ENCODE data around the gene EML5.

EML5 gene

DNA sequence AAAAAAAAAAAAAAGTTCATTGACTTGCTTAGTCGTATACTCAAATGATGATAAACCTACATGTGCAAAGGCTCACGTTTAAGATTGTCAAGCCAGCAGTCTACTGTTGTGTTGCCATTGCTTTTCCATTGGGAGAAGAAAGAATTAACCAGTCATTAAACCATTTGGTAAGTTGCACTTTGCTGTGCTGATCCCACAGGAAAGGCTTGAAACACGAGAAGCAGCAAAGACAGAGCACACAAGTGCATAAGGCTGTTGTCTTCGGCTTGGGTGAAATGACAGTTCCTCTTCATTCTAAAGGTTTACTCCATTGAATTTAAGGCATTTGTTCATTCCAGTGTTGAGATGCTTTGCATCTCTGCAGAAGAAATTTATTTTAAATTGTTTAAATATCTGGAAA, 179.8 kb downstream of the EML5 start:
- DNase-seq: no peak

DNA sequence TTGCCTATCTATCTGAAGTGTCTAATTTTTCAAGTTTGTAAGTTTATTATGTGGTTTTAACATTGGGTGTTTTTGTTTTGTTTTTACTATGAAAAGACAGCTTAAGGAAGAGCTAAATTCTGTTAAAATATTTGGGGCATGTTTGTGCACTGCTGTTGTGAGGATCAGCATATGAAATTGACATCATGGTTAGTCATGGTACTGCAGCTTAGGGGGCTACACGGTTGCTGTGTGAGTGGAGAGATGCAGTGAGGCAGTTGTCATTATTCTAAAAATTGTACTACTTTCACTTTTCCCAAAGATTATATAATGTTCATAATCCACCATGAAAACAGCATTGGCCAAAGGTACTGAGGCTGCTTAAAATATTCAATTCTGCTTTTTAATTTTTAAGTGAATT, 180.9 kb downstream of the EML5 start:
- DNase-seq: no peak

DNA sequence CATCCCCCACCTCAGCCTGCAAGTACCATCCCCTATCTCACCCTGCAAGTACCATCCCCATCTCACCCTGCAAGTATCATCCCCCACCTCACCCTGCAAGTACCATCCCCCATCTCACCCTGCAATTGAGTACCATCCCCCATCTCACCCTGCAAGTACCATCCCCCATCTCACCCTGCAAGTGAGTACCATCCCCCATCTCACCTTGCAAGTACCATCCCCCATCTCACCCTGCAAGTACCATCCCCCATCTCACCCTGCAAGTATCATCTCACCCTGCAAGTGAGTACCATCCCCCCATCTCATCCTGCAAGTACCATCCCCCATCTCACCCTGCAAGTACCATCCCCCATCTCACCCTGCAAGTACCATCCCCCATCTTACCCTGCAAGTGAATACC, 184.9 kb downstream of the EML5 start:
- no peak for DNase-seq

DNA sequence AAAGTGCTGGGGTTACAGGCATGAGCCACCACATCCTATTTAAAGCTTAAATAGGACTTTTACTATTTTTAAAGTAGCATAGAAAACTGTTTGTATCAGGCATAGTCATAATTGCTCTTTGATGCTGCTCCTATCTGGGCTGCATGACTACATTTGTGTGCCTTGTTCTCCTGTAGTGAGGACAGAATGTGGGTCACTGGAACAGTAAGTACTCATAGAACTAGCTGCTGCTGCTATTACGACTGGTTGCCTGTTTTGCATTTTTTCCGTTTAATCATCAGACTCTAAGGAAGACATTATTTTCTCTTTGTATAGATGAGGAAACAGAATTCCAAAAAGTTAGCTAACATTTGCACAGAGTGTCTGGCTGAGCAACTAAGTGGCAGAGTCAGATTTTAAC, 187.2 kb downstream of the EML5 start:
- DNase-seq: no peak

DNA sequence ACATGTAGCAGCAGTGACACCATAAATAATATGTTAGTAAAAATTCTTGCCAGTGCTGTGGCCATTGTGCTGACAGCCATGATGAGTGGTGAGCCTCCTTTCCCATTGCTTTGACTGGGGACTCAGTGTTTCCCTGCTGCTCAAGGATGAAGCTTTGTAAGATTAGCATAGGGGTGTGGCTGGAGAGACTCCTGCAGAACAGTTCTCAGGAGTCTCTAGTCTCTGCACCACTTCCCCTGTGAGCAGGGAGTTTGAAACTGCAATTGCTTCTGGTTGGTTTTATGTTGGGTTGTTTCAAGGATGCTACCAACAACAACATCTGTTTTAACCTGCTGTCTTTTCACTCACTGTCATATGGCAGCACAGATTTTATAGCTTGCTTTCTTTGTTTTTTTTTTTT, 188.5 kb downstream of the EML5 start:
- no peak for DNase-seq

DNA sequence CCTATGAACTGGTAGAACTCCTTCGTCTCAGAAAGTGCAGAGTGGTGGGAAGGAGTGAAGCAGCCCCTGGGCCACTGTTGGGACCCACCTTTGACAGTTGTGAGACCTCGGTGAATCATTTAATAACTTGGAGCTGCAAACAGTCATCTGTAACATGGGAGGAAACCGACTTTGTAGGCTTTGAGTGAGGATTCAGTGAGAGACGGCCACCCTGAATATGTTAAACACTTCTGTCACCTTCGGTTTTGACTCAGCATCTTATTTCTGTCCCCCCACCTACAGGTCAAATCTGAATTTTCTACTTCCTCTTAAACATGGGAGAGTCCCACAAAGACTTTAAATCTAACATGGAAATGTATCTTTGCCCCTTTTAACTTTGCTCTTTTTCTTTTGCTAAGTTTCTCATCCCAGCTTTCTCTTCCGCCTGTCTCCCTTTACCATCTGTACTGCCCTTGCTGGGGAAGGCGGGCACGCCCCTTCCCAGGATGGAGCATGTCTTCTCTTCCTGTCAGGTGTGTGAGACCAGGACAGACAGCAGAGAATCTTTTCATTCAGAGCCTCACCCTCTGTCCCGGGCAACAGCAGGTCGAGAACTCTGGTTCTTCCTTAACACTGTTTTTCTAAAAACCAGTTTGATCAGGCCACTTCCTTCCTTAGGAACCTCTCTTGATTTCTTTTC, 192.9 kb downstream of the EML5 start:
- DNase-seq: no peak

DNA sequence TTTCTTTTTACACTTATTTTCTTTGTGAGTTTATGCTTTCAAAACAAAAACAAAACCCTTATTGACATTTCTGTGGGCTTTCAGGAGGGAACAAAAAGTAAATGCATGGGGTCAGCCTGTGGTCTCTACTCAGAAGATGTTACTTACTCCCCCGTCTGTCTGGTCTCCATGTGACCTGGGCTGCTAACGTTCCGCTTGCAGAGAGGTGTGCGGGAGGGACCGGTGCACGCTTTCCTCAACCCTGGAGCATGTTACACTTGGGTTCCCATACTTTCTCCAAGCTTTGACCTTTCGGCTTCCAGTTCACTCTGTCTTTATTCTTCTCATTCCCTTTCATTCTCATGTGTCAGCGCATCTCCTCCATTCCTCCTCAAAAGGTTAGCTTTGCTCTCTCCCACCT, 193.4 kb downstream of the EML5 start:
- no peak for DNase-seq

DNA sequence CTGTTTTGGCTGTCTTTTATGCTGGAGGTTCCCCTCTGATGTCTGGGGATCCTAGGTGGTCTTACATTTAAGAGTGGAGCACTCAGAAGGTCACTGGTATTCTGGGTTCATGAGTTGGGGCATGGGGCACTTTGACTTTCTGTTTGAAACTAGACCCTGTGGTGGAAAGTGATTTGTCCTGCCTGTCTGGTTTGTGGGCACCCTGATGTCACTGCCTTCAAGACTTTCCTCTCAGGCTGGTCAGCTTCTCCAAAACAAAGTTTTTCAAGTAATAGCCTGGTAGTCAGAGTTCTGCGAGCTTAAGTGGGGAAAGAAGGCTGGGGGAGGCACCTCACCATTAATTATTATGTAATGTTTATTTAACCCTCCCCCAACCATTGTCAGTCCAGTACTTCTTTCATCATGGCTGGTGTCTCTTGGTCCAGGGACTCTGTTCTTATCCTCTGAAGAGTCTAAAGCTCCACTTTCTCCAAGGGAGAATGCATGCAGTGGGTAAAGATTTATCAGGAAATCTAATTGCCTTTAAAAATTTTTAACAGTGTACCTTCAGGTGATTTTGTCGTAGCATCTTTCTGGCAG, 194.6 kb downstream of the EML5 start:
- no peak for DNase-seq

DNA sequence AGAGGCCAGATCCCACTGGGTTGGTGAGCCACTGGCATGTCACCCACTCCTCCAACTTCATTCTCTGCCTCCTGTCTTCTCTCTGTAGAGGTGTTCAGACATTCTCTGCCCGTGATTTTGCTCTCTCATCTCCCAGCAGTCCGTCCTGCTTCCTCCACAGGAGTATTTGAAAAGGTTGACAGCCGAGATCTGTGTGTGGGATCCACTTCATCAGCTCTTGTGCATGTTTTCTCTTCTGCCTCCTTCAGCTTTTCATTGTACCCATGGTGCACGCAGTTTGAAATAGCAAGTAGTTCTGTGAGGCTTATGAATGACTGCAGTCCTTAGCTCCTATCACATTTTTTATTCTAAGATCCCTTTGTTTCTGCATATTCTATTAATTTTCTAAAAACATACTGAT, 195.2 kb downstream of the EML5 start:
- no peak for DNase-seq

DNA sequence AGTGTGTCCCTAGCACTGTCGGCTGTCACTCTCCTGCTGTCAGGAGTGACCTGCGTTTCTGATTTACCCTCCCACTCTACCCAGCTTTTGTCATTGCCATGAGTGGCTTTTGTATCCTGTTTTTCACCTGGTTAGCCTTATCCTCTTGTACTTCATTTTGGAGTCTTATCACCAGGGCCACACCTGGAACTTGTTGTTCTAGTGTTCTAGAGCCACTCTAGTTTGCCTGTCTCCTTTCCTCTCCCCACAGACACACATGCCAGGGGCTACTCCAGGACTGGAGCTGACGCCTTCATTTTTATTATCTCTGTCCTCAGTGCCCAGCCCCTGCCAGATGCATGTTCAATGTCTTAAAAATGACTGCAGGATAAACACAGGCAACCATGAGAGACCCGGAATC, 195.7 kb downstream of the EML5 start:
- DNase-seq: no peak

DNA sequence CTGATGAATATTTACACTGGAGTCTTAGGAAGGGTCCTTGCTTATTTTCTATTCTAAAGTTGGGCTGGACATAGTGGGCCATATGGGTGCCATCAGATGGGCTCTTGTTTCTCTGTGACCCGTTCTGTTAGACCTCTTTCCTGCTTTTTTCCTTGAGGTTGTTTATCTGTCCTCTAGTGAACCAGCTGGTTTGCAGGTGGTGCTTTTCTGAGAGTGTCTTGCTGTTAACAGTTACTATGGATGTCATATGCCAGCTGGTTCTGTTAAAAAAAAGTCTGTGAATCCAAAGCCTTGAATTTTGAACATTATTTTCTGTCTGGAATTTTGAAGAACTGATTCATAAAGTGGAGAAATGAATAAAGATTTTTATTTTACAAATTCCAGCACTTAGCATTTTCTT, 200.7 kb downstream of the EML5 start:
- no peak for DNase-seq

DNA sequence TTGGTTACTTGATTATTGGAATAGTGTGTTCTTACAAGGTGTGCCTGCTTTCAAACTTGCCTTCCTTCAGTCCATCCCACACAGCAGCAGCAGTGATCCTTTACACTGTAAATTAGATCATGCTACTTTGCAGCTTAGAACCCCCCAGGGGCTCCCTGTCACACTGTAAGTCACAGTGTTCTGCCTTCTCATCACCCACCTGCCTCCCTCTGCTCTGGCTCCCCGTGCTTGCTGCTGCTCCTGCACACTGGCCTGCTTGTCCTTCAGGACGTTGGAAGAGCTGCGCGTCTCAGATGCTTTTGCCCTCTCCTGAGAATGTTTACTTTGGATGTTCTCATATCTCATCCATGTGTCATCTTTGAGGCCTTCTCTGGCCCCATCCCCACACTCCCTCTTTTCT, 202.6 kb downstream of the EML5 start:
- no peak for DNase-seq

DNA sequence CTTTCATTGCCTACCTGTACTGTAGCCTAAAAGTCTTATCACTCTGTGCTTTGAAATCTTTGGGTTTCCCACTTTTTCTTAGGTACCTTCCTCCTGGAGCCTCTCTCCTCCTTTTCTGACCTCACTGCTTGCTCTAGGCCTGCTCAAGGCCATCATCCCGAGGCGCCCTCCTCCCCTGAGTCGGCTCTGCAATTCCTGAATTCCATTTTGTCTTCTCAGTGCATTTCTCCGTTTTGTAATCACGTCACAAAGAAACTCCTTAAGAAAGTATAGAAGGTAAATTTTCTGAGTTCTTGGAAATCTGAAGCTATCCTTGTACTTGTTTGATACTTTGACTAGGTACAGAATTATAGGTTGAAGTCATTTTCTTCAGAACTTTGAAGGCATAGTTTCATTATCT, 204.7 kb downstream of the EML5 start:
- DNase-seq: no peak

DNA sequence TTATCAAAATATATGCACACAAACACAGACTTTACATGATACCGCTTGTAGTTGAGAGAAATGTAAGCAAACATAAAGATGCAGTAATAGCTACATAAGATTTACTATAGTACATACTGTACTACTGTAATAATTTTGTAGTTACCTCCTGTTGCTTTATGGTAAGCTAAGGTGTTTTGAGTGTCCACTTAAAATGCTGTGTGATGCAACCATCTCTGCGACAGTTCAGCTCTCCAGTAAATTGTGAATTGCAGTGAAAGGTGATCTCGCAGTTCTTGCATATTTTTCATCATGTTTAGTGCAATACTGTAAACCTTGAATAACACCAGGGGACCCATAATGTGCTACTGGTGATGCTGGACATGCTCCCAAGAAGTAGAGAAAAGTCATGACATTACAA, 208.3 kb downstream of the EML5 start:
- DNase-seq: no peak

DNA sequence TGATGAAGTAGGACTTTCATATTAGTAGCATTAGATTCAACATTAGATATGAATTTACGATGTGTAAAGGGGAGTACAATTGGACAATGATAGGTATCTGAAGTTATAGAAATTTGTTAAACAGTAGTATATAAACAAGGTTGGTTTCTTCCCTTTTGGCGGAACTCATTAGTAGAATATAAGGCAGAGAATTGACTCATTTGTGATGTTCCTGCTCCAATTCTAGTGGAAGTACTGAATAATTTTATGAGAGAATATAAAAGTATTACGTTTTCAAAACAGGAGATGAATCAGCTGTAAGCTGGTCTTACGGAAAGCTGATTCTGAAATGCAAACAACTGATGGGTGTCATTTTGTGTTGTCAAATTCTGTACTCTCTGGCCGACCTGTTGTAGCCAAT, 216.5 kb downstream of the EML5 start:
- DNase-seq: no peak

DNA sequence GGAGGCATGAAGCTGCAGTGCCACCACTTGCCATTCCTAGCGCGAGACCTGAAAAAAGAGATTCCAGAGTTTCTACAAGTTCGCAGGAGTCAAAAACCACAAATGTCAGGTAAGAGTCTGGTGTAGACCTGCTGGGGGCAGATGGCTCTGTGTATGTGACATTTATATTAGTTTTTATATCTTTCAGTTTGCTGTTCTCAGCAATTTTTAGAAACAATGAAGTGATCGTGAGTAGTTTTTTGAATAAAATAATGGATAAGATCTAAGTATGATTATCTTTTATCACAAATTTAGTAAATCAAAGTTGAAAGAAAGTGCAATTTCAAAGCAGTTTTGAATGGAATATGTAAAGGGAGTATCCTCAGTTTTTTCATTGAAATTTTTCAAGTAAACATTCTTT, 220.6 kb downstream of the EML5 start:
- DNase-seq: no peak

DNA sequence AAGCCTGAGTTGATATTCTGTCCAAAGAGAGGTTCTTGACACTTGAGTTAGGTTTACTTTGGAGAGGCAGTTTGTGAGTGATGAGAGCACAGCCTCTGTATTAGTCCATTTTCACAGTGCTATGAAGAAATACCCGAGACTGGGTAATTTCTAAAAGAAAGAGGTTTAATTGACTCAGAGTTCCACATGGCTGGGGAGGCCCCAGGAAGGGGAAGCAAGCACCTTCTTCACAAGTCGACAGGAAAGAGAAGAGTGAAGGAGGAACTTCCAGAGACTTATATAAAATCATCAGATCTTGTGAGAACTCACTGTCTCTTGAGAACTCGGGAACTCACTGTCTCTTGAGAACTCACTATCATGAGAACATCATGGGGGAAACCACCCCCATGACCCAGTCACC, 224.6 kb downstream of the EML5 start:
- DNase-seq: no peak

DNA sequence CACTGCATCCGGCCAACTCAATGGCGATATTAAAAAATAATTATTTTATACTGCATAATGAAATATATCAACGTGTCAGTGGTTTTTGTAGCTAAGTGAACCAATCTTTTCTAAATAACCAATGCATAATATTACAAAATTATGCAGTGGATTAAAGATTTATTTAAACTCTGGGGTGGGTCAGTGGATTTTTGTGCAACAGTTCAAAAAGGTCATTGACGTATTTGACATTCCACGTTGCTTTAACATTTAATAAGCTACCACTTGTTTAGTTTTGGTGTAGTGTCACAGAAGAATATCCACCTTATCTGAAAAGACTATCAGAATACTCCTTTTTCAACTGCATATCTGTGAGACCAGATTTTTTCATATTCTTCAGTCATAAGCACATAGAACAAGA, 227.3 kb downstream of the EML5 start:
- no peak for DNase-seq

DNA sequence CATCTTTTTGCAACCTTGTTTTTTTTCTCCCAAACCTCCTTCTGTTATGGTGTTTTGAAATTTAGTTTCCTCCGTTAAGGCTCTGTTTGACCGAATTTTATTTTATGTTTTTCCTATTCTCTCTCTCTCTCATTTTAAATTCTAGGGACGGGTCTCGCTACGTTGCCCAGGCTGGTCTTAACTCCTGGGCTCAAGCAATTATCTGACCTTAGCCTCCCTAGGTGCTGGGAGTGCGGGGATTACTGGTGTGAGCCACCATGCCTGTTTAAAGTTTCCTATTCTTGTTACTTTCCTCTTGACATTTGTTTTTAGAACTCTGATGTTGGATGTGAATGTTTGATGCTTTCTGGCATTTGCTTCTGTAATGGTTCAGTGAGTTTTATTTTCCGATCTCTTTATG, 228.9 kb downstream of the EML5 start:
- no peak for DNase-seq

DNA sequence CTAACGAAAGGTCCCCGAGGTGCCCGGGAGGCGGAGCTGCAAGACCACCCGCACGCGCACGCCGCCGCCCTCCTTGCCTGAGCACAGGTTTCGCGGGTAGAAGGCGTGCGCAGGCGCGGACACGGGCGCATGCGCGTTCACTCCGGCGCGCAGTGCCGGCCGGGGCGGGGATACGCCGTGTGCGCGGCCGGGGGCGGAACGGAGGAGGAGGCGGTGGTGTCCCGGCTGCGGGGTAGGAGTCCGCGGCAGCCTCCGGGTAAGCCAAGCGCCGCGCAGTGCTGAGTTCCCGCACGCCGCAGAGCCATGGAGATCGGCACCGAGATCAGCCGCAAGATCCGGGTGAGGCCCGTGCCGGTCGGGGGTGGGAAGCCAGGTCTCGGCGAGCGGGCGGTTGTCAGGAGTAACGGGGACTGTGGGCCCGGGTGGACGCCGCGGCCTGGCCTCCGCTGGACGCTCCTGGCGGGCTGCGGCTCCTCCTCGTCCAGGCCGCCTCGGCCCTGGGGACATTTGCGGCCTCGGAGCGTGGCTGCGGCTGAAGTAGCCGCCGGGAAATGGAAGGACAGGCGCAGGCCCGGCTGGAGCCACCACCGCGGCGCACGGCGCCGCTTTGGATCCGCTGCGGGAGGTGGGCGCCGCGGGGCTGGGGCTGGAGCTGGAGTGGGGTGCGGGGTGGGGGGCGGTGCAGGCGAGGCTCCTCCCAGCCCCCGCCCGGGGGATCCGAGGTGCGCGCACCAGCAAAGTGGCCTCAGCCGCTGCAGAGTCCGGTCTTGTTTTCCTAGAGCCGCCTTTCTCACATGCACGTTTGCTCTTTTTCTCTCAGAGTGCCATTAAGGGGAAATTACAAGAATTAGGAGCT, 229.7 kb downstream of the EML5 start, which contains the start of gene ZC3H14:
Gene ZC3H14, plus strand, starts transcription at position 207 of the 856 bp plus-strand sequence. Its CDS starts 97 bp downstream, at position 304.
- peak; percentile 72 to 83 for DNase-seq

DNA sequence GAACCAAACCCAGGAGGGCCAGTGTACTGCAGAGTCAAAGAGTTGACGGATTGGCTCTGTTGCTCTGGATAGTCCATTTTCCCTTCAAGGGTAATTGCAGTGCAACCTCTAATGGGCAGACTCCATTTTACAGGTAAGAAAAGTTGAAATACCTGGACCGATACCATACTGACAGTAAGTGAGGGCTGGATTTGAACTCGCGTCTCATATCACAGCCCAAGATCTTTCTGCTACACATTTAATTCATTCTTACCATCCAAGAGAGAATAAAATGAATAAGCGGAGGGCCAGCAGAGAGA, 230.3 kb downstream of the EML5 start:
- DNase-seq: no peak

Measured in SHP77 (cell line).